HepG2 (cell line): Measurements from ENCODE around the gene ZMPSTE24. TPM values are rescaled to one million over a fixed set of nuclear protein-coding genes. Genes with fewer than 3 reads are reported as not detected.

Experiments
- AGO1 ChIP-seq: fragments of 200-400 bp; formaldehyde crosslinking; IDR thresholded peaks from 2 replicates; pipeline ENCODE4 v1.6.1; 2017; ENCODE audit warnings: mild to moderate bottlenecking, low read depth, low read length, moderate library complexity; ENCODE audit not compliant: poor library complexity, severe bottlenecking
- CTCF ChIP-seq: sonication (generic); formaldehyde crosslinking; IDR thresholded peaks from 2 replicates; pipeline ENCODE4 v1.5.0; 2020; ENCODE audit warnings: mild to moderate bottlenecking, missing genetic modification reagents, moderate library complexity
- DNMT1 ChIP-seq: sonication (generic); formaldehyde crosslinking; IDR thresholded peaks from 2 replicates; pipeline ENCODE4 v1.5.1; 2020; ENCODE audit warnings: mild to moderate bottlenecking, missing genetic modification reagents
- MBNL3 ChIP-seq: fragments of 250-450 bp; sonication (Bioruptor Pico); conservative IDR thresholded peaks from 2 replicates; pipeline ENCODE4 v1.8.0; 2022; ENCODE audit warnings: mild to moderate bottlenecking, inconsistent platforms
- MTA1 ChIP-seq: sonication (generic); formaldehyde crosslinking; IDR thresholded peaks from 2 replicates; pipeline ENCODE4 v1.4.0; 2020; ENCODE audit warnings: missing genetic modification reagents, mild to moderate bottlenecking, borderline replicate concordance
- NAIF1 ChIP-seq: sonication (generic); formaldehyde crosslinking; IDR thresholded peaks from 2 replicates; pipeline ENCODE4 v1.5.0; 2020; ENCODE audit warnings: mild to moderate bottlenecking, missing genetic modification reagents, borderline replicate concordance
- NFKBIZ ChIP-seq: IDR thresholded peaks from 2 replicates; pipeline ENCODE4 v1.6.1; 2018; ENCODE audit warnings: missing genetic modification reagents, missing compliant biosample characterization
- NR2F1 ChIP-seq, 2 experiments: fragments of 450-650 bp in 1 of 2; formaldehyde crosslinking in 1 of 2; IDR thresholded peaks; 2 replicates each; pipeline versions ENCODE4 v1.5.0 to v1.6.1; 2016 to 2020; ENCODE audit warnings: mild to moderate bottlenecking in 1 of 2, missing compliant biosample characterization in 1 of 2, missing genetic modification reagents in 1 of 2, moderate library complexity in 1 of 2
- NR2F6 ChIP-seq, 2 experiments: IDR thresholded peaks; 2 replicates each; pipeline ENCODE4 v1.6.1; 2016; ENCODE audit warnings: antibody characterized with exemption in 1 of 2, mild to moderate bottlenecking in 1 of 2
- POGK ChIP-seq: sonication (generic); formaldehyde crosslinking; conservative IDR thresholded peaks from 2 replicates; pipeline ENCODE4 v1.8.0; 2022; ENCODE audit warnings: mild to moderate bottlenecking, moderate library complexity, missing genetic modification reagents
- PRDM4 ChIP-seq: sonication (generic); formaldehyde crosslinking; IDR thresholded peaks from 2 replicates; pipeline ENCODE4 v1.9.0; 2021; ENCODE audit warnings: missing genetic modification reagents, borderline replicate concordance
- YY1 ChIP-seq: IDR thresholded peaks from 2 replicates; pipeline ENCODE4 v1.6.1; 2011; ENCODE audit warnings: low read length, low read depth, moderate library complexity, mild to moderate bottlenecking; ENCODE audit not compliant: insufficient read depth, insufficient replicate concordance
- ZNF142 ChIP-seq: sonication (generic); formaldehyde crosslinking; IDR thresholded peaks from 2 replicates; pipeline ENCODE4 v1.4.0; 2020; ENCODE audit warnings: missing genetic modification reagents
- ZNF264 ChIP-seq: sonication (generic); formaldehyde crosslinking; IDR thresholded peaks from 2 replicates; pipeline ENCODE4 v1.4.0; 2020; ENCODE audit warnings: missing genetic modification reagents
- ZNF605 ChIP-seq: sonication (generic); formaldehyde crosslinking; IDR thresholded peaks from 2 replicates; pipeline ENCODE4 v1.8.0; 2022; ENCODE audit warnings: mild to moderate bottlenecking, missing genetic modification reagents
- ZNF747 ChIP-seq: sonication (generic); formaldehyde crosslinking; IDR thresholded peaks from 2 replicates; pipeline ENCODE4 v1.8.1; 2023; ENCODE audit warnings: missing genetic modification reagents, mild to moderate bottlenecking, borderline replicate concordance
- polyA plus RNA-seq, 8 experiments: library from polyadenylated mRNA; depleted of rRNA in 3 of 8; stranded (reverse) in 7 of 8; unstranded in 1 of 8; fragments of >200 nt; fragmentation: Illumina TruSeq in 4 of 8; extraction: Trizol in 4 of 8; gene quantifications; 2 replicates each; pipeline versions ENCODE4 v1.2.1 to v1.2.3, GENCODE V29; 2011 to 2016; ENCODE audit warnings: low read depth in 4 of 8, missing spikeins in 1 of 8, mixed read lengths in 1 of 8; ENCODE audit not compliant: insufficient read depth in 1 of 8
- total RNA-seq, 5 experiments: library from RNA; depleted of rRNA; stranded (reverse); fragments of >200 nt; fragmentation: Illumina TruSeq; extraction: Trizol; gene quantifications; 2 replicates each; pipeline ENCODE4 v1.2.3, GENCODE V29; 2016; ENCODE audit warnings: low read depth in 1 of 5

Gene ZMPSTE24
- total and polyA plus RNA-seq, 2 of the 13 experiments (the other 11 are each of a cell fraction or from before 2014, with no cell fraction given), result 13.6 to 60.2 TPM

GRCh38 chr1:40313958-40314720, 56.1 kb downstream of the ZMPSTE24 start (continued):
- no peak for TF ChIP-seq CTCF (CRISPR knock-in tag)
- TF ChIP-seq YY1, result no peak
- TF ChIP-seq ZNF747 (CRISPR knock-in tag), result no peak
- no peak for TF ChIP-seq NAIF1 (CRISPR knock-in tag)
- no peak for TF ChIP-seq DNMT1 (CRISPR knock-in tag)
- TF ChIP-seq MTA1 (CRISPR knock-in tag), result no peak
- no peak for TF ChIP-seq NFKBIZ
- TF ChIP-seq ZNF605, result no peak
- no peak for TF ChIP-seq POGK (CRISPR knock-in tag)
- no peak for TF ChIP-seq PRDM4 (CRISPR knock-in tag)
- TF ChIP-seq NR2F6 (IDR thresholded peaks at IDR 0.05), result peak; percentile 86
- peak; percentile 79 for TF ChIP-seq NR2F6 (CRISPR knock-in tag; IDR thresholded peaks at IDR 0.05)
- no peak for TF ChIP-seq ZNF264 (CRISPR knock-in tag)
- no peak for TF ChIP-seq ZNF142
- 0 out of 4 replicates have a peak, but pooled peaks of 1 of the 2 experiments have one; percentile 18 for TF ChIP-seq NR2F1 (CRISPR knock-in tag; IDR thresholded peaks at IDR 0.05)
- no peak for TF ChIP-seq MBNL3 (CRISPR knock-in tag)
- no peak for TF ChIP-seq AGO1
